K562 (cell line): Measurements from ENCODE around the gene HNRNPLL. TPM values are rescaled to one million over a fixed set of nuclear protein-coding genes. Genes with fewer than 3 reads are reported as not detected.

Experiments
- ARID3A ChIP-seq: IDR thresholded peaks from 2 replicates; pipeline ENCODE4 v1.6.1; 2012; ENCODE audit warnings: low read depth, low read length, improper control_type of control experiment, borderline replicate concordance
- CHAMP1 ChIP-seq: fragments of 450-650 bp; IDR thresholded peaks from 2 replicates; pipeline ENCODE4 v1.6.1; 2016; ENCODE audit warnings: mild to moderate bottlenecking
- CUX1 ChIP-seq: fragments of 200-800 bp; sonication (Bioruptor generic); IDR thresholded peaks from 2 replicates; pipeline ENCODE4 v1.6.1; 2016; ENCODE audit warnings: missing genetic modification characterization, missing compliant biosample characterization
- E4F1 ChIP-seq: fragments of 250-450 bp; sonication (Bioruptor Pico); IDR thresholded peaks from 2 replicates; pipeline ENCODE4 v1.5.0; 2021; ENCODE audit warnings: mild to moderate bottlenecking, borderline replicate concordance
- KAT2B ChIP-seq: IDR thresholded peaks from one replicate; pipeline ENCODE4 v1.6.1; 2012; ENCODE audit warnings: low read depth, mild to moderate bottlenecking, control low read depth, inconsistent platforms, low read length, moderate library complexity
- NFRKB ChIP-seq: fragments of 450-650 bp; IDR thresholded peaks from 2 replicates; pipeline ENCODE4 v1.6.1; 2016; ENCODE audit warnings: low read depth
- TFAP4 ChIP-seq: sonication (generic); formaldehyde crosslinking; IDR thresholded peaks from 2 replicates; pipeline ENCODE4 v1.8.0; 2022; ENCODE audit warnings: missing genetic modification reagents, mild to moderate bottlenecking, moderate library complexity, borderline replicate concordance
- ZC3H8 ChIP-seq: fragments of 450-650 bp; IDR thresholded peaks from 2 replicates; pipeline ENCODE4 v1.6.1; 2017
- ZNF408 ChIP-seq: fragments of 250-450 bp; sonication (Bioruptor Pico); IDR thresholded peaks from 2 replicates; pipeline ENCODE4 v1.4.0; 2020; ENCODE audit warnings: low read depth, mild to moderate bottlenecking, moderate library complexity
- polyA plus RNA-seq, 8 experiments: library from polyadenylated mRNA; depleted of rRNA in 4 of 8; stranded (reverse) in 5 of 8; unstranded in 3 of 8; fragments of >200 nt; fragmentation: Nextera tagmentation in 2 of 8; fragmentation: Illumina TruSeq in 1 of 8; extraction: Ambion mirVana in 2 of 8; extraction: Trizol in 1 of 8; gene quantifications; 2 replicates each; pipeline versions ENCODE4 v1.2.1 to v1.2.3, GENCODE V29; 2011 to 2014; ENCODE audit warnings: inconsistent platforms in 1 of 8, missing spikeins in 1 of 8
- total RNA-seq, 7 experiments: library from RNA; depleted of rRNA in 6 of 7; stranded (reverse); fragments of >200 nt in 6 of 7; fragmentation: Illumina TruSeq in 2 of 7; extraction: Trizol in 2 of 7; gene quantifications; 2 replicates each; pipeline versions ENCODE4 v1.2.1 to v1.2.3, GENCODE V29; 2011 to 2021; ENCODE audit warnings: low replicate concordance in 1 of 7

The HNRNPLL gene
- total and polyA plus RNA-seq, 9 of the 15 experiments (the other 6 are each of a cell fraction or from before 2014, with no cell fraction given) = 19.8 to 135 (median 57.8) TPM

- TF ChIP-seq CUX1 (CRISPR knock-in tag) (no peak), ZC3H8 (no peak), E4F1 (no peak), ARID3A (no peak), TFAP4 (CRISPR knock-in tag) (peak; percentile 99), NFRKB (no peak; the same call in 1 of the 2 replicates), KAT2B (no peak), CHAMP1 (peak; percentile 55; the same call in 1 of the 2 replicates), ZNF408 (no peak)
Measured at GRCh38 chr2:38603402-38604290, 918 bp upstream of the HNRNPLL start (continued).
